CD4-positive, alpha-beta T cell treated with Interferon alpha-2 for 1 hour (primary cell): ENCODE data around the gene TP53TG5.
A peak's percentile ranks its signal among the peaks of the same experiment; 100 is the strongest.
"Not testable (repeated sequence)": the region's sequence is repeated elsewhere in the genome, so short reads cannot be mapped to it uniquely, and the experiment has no call there.

Experiments used
- DNase-seq, 2 donors: peaks; one replicate each; pipeline ENCODE4 v3.0.0-alpha.2; 2020 to 2022

Gene TP53TG5

DNA sequence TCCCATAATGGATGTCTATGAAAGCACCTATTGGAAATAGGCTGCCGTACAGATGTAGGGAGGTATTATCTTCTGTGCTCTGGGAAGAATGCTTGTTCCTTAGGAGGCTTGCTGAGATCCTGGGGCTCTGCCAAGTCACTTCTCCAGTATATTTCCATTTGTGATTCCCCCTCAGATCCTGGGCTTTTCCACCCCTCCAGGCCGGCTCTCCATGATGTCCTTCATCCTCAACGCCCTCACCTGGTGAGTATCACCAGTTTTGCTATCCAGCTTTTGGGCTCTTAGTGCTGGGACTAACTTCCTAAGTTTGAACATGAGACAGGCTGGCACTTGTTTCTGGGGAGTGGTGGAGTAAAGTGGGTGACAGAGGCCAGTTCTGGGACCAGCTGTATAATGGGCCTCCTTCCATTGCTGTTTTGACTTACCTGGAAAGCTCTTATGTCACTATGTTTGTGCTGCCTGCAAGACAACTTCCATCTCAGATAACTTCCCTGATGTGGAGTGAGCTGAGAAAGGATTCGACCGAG is 12.6 kb downstream of the TP53TG5 start:
- DNase-seq = no peak

DNA sequence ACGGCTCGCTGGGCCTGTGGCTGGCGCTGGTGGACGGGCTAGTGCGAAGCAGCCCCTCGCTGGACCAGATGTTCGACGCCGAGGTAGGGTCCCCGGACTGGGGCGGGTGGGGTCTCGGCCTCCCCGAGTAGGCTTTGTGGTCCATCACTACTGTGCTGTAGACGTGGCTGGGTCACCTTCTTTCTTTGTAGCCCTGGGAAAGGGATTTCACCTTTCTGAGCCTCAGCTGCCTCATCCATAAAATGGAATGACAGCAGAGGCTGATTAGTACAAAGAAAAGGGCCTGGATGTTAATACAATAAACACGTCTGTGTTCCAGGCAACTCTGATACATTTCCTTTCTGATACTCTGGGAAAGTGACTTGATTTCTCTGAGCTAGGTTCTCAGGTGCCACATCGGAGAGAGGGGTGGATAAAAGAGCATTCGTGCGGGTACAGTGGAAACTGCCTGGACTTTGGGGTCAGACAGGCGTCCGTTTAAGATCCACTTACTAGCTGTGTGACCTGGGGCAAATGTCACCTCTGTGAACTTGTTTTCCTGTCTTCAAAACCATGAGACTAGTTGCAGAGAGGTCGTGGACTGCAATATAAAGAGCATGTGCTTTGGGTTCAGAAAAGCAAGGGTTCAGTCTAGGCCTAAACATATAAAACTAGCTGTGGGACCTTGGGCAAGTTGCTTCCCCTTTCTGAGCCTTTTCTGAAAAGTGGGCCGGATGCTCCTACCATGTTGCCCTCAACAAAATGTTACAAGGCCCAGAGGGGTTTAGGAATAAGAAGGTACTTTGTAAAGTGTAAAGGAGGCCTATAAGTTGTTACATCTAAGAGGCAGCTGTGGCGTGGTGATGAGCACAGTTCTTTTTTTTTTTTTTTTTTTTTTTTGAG is 14.3 kb downstream of the TP53TG5 start:
- DNase-seq = no peak

DNA sequence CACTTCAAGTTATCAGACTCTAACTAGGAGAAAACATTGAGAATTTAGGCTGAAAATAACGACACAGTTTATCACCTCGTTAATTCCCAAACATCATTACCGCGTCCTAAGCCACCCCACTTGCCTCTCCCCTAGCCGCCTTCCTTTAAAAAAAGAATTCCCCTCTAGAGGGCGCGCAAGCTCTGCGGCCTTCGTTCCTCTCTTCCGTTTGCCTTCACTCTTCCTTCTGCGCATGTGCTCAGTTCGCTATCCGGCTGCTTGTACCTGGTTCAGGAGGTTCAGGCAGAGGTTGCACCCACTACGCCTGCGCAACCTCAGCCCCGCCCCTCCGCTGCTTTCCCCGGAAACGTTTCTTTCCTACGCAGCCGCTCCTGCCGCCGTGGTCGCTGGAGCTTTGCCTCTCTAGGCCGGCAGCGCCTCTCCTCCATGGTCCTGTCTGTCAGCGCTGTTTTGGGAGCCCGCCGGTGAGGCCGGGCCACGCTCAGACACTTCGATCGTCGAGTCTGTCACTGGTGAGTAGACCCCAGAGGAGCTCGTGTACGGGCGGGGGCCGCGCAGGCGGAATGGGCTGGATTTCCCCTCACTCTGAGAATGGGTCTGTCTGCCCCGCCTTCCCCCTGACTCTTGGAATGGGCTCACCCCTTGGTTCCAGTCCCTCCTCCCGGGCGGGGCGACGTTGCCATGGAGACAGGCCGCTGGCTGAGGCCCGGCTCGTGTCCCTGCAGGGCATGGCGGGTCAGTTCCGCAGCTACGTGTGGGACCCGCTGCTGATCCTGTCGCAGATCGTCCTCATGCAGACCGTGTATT is 15.1 kb downstream of the TP53TG5 start, which contains the start of gene SYS1:
Gene SYS1, plus strand, starts transcription at position 353 of the 807 bp plus-strand sequence. Its CDS starts 376 bp downstream, at position 729.
- DNase-seq = peak; percentile 99

DNA sequence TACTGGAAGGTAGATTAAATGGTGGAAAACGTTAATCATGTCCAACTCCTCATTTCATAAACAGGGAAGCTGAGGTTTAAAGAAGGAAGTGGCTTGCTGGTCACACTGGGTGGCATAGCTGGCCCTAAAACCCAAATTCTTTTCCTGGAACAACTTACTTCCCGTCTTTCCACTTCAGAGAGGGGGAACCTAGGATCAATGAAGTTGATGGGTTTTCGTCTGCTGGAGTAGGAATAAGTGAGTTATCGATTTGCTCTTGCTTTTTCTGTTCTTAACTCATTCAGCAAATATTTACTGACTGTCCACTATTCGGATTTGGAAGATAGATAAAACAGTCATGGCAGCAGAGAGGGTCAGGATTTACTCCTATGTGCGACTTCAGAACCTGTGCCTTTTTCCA is 16.3 kb downstream of the TP53TG5 start:
- DNase-seq = no peak

DNA sequence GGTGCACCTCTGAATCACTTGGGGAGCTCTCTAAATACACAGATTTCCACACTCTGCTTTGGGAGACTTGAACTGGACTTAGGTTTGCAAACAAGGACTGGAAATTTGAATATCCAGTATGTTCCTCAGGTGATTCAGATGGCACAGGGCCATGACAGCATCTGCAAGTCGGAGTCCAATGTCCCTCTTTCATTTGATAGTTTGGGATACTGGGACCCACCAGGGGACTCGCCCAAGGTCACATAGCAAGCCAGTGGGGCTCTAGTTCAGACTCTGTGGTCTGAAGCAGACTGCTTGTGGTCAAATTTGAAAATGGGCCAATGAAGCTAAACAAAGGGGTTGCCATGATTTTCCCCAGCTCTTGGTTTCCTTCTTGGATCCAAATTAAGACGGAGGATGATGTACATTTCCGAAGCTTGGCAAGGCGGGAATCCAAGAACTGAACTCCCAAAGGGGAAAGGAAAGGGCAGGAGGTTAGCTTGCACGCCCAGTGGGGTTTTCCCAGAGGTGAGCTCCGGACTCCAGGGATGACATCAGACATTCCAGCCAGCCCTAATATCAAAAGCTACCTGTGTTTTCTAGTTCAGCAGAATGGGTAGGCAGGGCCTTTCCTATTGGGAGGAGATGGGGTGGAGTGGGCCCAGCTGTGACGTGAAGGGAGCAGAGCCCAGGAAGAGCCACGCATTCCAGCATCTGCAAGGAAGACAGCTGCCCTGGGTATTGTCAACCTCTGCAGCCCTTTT is 18.5 kb downstream of the TP53TG5 start:
- DNase-seq = no peak

DNA sequence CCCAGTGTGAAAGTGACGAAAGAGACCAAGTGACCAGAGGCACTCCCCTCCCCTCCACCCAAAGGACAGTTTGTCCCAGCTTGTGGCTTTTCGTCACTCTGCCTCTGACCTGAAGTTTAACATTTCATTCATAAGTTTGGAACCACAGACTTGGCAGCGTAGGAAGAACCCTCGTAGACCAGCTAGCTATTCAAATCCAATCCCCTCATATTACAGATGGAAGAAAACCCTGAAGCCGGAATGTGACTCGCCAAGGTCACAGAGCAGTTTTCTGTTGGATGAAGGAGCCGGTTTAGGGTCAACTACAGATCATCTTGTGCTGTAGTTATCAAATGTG is 19.1 kb downstream of the TP53TG5 start:
- no peak for DNase-seq

DNA sequence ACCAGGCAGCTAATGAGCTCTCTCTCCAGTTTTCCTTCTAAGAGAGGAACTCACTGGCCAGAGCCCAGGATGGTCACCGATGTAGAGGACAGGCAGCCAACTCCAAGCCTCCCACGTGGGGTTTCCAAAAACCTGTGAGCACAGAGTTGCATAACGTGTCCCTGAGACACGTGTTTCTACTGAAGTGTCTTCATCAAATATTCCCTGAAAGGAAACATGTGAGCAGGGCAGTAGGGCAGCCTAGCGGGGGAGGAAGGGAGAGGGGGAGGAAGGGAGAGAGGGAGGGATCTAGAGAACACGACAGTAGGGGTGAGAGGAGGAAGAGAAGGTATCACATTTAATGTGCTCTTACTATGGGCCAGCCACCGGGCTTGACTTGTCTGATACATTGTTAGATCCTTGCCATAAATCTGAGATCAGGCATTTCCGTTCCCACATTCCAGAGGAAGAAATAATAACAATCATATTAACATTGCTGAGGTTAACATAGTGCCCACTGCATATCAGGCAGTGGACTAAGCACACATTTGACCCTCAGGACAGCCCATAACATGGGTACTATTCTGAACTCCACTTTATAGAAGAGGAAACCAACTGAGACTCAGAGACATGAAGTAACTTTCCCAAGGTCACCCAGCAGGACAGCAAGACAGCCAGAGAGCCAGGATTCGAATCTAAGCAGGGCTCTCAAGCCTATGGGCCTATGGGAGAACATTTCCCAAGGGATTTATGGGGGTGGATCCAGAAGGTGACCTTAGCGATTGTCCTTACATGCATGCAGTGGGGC is 19.6 kb downstream of the TP53TG5 start:
- DNase-seq = peak in 1 of 2 donors; percentile 10

DNA sequence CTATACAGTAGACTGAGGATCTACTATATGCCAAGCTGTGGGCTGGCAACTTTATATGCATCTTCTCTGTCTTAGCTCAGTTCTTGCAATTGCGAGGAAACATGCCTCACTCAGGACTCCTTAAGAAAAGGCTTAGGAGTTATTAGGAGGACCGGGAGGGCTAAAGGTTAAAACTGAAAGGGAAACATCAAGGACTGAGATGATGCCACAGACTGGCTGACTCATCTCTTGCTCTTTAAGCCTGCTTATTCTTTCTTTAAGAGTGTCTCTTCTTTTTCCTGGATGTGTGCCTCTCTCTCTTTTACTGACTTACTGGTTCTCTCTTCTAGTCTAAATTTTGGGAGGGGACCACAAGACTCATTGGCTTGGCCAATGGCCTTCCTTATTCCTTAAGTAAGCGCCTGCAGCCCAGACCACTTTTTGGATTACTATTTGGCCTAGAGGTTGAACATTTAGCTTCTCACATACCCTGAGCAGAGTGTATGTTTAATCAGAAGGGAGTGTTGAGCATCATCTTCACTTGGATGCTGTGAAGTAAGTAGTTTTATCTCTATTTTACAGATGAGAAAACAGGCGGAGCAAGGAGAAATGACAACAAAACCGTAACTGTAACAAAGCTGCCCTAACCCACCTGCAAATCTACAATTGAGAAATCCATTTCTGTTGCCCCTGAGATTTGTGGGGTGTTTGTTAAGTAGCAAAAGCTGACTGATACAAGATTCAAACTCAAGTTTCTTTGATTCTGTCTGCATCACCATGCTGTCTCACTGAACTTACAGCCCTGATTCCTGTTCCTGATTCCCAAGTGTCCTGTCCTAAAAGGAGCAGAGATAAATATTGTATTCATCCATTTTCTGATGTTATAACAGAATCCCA is 22.7 kb downstream of the TP53TG5 start:
- no peak for DNase-seq

DNA sequence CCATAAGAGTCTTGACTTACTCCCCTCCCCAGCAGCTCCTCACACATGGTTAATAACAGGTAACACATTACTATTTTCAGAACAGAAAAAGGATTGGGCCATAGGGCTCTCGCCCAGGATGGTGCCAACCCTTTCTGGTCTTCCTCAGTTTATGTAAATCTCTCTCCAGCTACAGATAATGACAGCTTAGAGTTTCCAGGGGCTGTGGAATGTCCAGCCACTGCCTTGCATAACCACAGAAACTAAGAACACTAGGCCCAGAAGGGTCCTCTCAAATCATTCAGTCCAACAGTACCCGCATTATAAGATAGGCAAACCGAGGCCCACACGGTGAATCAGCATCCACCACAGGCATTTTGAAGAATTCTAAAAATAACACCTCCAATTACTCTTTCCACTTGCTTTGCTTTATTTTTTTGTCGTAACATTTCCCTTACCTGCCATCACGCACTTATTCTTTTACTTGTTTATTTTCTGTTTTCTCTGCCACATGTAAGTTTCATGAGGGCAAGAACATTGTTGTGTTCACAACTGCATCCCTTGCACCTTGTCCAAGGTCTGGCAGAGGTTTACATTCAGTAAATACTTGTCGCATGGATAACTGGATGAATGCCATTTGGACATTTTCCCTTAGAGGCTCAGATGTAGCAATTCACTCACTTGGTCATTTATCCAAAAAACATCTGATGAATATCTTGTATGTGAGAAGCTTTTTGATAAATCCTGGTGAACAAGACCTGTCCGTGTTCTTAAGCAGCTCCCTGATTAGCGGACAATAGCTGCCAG is 23.5 kb downstream of the TP53TG5 start:
- no peak for DNase-seq

DNA sequence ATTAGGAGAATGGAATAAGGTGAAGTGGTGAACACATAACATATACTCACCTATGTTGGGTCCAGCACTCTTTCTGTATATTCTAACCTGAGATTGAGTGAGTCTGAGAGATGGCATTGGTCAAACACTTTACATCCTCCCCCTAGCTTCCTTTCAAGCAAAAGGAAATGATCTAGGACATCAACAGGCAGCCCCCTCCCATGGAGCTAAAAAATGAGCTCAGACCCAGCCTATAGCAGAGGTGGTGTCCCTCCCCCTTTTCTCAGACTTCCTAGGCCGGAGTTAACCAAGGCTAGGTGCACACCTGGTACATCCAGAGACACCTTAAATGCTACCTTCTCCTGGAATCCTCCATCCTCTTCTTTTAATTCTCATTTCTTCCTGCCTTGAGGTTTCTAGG is 24.4 kb downstream of the TP53TG5 start:
- no peak for DNase-seq

DNA sequence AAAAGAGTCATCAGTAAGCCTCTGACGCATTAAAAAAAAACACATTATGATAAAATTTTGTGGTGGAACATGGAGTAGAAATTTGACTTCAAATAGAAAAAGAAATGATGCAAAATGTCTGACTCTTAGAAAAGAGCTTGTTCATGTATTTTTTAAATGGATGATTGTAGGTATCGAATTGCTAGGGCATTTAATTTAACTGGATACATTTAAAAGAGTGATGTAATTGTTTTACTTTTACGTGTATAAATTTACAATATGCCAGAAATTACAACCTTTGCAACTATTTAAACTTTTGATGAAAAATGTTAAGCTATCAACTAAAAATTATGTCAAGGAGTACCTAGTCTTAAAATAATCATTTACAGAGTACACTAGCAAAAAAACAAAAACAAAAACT is 25.4 kb downstream of the TP53TG5 start:
- DNase-seq = no peak

DNA sequence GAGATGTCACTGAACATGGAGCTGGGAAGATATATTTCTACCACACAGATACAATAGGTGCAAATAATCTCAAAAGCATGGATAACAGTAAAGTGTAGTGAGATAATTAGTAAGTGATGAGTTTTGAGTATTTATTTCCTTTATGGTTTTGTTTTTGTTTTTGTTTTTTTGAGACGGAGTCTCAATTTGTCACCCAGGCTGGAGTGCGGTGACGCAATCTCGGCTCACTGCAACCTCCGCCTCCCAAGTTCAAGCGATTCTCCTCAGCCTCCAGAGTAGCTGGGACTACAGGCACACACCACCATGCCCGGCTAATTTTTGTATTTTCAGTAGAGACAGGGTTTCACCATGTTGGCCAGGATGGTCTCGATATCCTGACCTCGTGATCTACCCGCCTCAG is 27.3 kb downstream of the TP53TG5 start:
- DNase-seq = not testable (repeated sequence)

DNA sequence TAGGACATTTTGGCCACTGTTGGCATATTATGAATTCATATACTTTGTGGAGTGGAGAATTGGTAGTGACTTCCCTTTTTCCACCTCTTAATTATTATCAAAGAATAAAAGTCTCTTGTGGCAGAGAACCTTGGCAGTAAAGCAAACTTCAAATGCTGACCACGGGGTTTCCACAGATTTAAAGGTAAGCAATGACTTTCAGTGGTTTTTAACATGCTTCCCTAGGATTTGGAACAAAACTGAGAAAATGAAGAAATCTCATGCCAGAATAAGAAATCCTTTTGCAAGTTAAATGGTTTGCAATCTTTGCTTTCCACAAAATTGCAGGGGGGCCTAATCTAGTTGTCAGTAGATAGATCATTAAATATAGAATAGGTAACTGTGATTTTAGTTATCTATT is 27.9 kb downstream of the TP53TG5 start:
- no peak for DNase-seq

DNA sequence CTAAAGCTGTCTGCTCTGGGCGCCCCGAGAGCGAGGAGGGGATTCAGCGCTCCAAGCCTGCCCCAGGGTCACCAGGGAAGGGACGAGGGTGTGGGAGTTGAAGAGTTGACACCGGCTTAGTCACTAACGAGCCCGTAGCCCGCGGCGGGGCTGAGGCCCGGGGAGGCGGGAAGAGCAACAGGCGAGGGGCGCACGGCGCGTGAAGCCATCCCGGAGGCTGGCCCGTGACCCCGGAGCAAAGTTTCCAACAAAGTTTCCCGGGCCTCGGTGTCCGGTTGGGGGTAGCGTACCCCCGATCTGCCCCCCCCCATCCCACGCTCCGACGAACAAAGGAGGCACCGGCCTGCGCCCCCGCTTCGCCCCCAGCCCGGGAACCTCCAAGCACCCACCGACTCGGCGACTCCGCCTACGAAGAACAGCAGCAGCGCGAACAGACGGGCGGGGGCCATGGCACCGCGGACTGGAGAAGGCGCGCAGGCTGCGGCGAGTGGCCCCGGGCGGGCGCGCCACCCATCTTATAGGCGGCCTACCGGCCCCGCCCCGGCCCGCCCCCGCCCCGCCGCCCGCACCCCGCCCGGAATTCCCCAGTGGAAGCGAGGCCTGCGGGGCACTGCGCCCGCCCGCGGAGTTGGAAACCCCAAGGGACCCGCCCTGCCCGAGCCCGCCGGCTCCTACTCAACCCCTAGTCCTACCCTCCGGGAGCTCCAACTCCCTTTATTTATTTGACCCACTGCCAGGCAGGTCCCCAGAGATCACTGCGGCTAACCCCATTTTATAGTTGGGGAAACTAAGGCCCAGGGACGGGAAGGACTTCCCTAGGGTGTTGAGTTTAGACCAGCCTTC is 30.0 kb downstream of the TP53TG5 start, which contains the start of gene SDC4:
Gene SDC4, minus strand, starts transcription at position 489 of the 843 bp plus-strand sequence. Its CDS starts 40 bp downstream, at position 449.
- peak; percentile 37 to 74 for DNase-seq

DNA sequence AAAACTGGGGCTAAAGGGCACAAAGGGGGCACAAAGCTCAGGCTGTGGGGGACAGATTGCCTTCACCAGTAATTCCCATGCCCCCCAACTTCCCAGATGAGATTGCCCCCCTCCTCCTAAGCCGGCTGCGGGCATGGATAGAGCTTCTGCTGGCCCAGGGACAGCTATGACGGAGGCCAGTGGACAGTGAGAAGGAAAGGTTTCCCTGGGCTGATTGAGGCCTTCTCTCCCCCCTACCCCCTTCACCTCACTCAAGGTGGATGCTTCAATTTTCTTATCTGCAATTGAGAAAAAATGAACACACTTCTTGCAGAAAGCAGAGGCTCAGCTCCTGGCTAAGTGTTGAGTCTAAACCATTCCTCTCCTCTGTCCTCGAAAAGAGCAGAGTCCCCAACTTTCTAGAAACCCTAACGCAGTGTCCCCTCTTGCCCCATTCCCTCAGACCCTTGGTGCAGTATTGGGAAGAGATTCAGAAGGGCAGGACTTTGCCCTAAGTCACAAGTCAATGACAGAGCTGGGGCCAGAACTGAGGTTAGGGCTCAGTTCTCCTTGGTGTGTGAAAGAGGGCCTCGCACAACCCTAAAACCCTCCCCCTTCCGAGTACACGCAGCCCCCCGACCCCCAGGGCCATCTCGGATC is 30.7 kb downstream of the TP53TG5 start:
- DNase-seq = no peak

DNA sequence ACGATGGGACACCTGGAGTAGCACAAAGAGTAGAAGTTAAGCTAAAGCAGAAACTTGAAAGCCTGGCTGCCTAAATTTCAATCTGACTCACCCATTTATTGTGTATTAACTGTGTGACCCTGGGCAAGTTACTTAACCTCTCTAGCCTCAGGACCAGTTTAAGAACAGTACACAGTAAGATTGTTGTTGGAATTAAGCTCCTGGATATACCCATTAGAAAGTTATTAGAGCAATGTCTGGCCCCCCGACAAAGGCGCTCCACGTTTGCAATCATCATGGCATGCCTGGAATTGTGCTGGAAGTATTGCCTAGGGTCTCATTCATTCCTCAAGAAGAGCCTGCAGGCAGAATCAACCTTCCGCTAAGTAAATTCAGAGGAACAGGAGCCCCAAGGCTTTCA is 31.3 kb downstream of the TP53TG5 start:
- no peak for DNase-seq

DNA sequence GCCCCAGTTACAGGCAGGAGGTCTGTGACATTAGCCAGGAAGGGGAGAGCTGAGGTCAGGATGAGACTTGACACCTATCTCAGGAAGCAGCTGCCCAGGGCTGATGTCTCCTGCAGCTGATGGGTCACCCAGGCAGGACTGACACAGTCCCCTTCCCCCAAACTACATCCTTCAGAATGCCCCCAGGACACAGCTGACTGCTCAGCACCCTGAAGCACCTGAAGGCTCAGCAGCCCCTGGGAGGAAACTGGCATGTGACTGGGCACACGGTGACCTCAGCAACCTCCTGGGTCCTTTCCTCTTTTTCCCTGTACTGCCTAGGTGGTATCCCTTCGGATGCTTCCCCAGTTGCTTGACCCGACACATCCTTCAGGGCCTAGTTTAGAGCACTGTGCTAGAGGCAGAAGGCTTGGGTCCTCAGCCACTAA is 31.8 kb downstream of the TP53TG5 start:
- no peak for DNase-seq

DNA sequence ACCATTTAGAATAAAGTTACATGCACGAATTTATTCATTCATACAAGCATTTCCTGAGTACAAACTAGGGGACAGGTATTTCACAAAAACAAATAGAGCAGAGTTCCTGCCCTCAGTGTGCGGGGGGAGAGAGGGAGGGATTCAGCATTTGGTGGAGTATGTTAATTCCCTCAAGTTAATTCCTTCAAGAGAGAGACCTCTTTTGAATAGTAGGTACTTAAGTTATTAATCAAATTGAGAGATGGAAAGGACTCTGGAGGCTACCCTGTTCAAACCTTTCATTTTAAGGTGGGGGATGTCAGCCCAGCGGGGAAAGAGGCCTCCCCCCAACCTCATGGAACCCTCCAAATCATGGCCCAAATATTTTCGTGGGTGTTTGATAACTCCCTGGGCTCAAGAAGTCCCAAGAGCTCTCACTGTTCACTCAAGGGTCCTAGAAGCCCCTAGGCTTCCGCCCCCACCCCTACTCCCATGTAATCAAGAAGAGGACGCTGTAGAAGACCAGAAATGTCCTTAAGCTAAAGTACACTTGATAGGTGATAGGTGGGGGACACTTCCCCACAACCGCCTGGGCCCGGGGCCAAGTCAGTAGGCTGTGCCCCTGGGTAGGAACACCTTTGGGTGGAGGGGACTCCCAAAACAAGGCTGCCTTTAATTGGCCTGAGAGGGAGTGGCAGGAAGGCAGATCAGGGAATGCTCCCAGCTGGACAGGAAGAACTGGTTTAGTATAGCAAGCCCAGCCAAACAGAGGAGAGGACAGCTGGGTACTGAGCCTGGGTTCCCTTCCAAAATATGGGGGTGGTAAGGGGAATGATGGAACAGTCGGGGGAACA is 32.8 kb downstream of the TP53TG5 start:
- DNase-seq = no peak
